ENCODE results near the gene IGSF3.

Gene IGSF3

GRCh38 chr1:116710420-116711262 lies 43.1 kb upstream of the IGSF3 start:
- H3K4me3 ChIP-seq (ENCODE audit: low read depth, low read length): no peak overlapping the region
- TF ChIP-seq POLR2A (IDR thresholded peaks at IDR 0.05; ENCODE audit: extremely low read depth, insufficient read length): no peak
- DNase-seq (ENCODE audit: low read depth): no peak

- no peak overlapping the region for H3K4me3 ChIP-seq (ENCODE audit: low read depth, low read length)
- DNase-seq (ENCODE audit: low read depth): no peak
- TF ChIP-seq, protein P1, sequence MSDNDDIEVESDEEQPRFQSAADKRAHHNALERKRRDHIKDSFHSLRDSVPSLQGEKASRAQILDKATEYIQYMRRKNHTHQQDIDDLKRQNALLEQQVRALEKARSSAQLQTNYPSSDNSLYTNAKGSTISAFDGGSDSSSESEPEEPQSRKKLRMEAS (IDR thresholded peaks at IDR 0.05; ENCODE audit: low read depth, low read length): no peak
- TF ChIP-seq POLR2A (IDR thresholded peaks at IDR 0.05; ENCODE audit: extremely low read depth, insufficient read length) (no peak), CTCF (IDR thresholded peaks at IDR 0.05; ENCODE audit: low read depth, low read length) (no peak), MYC (IDR thresholded peaks at IDR 0.05; ENCODE audit: low read depth, low read length) (no peak)
Observed at GRCh38 chr1:116709666-116710167, 42.2 kb upstream of the IGSF3 start.

DNA sequence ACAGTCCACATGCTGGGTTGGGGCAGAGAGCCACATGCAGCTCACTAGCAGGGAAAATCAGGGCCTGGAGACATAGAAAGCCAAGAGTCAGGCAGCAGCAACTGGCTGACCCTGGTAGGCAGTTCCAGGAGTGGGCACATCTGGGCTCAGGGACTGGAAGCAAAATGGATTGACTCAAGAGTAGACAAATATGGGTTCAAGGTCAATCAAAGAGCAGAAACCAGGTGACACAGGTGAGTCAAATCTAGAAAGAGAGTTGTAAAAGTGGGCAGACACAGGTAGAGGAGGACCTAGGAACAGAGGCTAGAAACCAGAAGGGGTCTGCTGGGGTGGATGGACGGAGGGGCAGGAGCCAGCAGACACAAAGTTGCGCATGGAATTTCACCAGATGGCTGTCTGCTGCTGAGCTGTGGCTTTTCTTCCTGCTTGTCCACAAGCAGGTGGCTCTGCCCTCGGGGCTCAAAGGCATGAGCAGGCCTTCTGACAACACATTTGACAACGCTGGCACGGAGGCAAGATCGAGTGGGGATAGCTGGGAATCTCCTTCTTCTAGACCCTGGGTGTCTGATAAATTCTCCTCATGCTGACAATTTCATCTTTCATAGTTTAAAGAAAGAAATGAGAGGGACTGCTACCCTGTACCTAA lies 40.8 kb upstream of the IGSF3 start:
- no peak for DNase-seq (ENCODE audit: low read depth)
- H3K4me3 ChIP-seq (ENCODE audit: low read depth, low read length): no peak overlapping the region
- TF ChIP-seq POLR2A (IDR thresholded peaks at IDR 0.05; ENCODE audit: extremely low read depth, insufficient read length): no peak
- no peak for TF ChIP-seq CTCF (IDR thresholded peaks at IDR 0.05; ENCODE audit: low read depth, low read length)
- no peak for TF ChIP-seq MYC (IDR thresholded peaks at IDR 0.05; ENCODE audit: low read depth, low read length)
- TF ChIP-seq, protein P1 (IDR thresholded peaks at IDR 0.05; ENCODE audit: low read depth, low read length): no peak

GRCh38 chr1:116706841-116707240 lies 39.3 kb upstream of the IGSF3 start:
- TF ChIP-seq POLR2A (IDR thresholded peaks at IDR 0.05; ENCODE audit: extremely low read depth, insufficient read length) (no peak), CTCF (IDR thresholded peaks at IDR 0.05; ENCODE audit: low read depth, low read length) (no peak), MYC (IDR thresholded peaks at IDR 0.05; ENCODE audit: low read depth, low read length) (no peak)
- TF ChIP-seq, protein P1 (IDR thresholded peaks at IDR 0.05; ENCODE audit: low read depth, low read length): no peak
- no peak overlapping the region for H3K4me3 ChIP-seq (ENCODE audit: low read depth, low read length)
- DNase-seq (ENCODE audit: low read depth): no peak

DNA sequence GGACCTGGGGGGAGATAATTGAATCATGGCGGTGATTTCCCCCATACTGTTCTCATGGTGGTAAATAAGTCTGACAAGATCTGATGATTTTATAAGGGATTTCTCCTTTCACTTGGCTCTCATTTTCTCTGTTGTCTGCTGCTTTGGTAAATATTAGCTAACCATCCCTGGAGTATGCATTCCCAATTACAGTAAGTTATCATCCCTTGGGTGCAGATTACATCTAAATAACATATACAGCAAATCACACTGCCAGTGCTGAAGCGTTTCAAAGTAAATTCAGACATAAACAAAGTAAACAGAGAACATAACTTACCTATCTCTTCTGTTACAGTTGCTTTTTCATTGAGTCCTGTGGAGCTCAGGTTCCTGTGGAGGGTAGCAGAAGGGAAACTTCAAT lies 38.6 kb upstream of the IGSF3 start:
- TF ChIP-seq POLR2A (IDR thresholded peaks at IDR 0.05; ENCODE audit: extremely low read depth, insufficient read length) (no peak), CTCF (IDR thresholded peaks at IDR 0.05; ENCODE audit: low read depth, low read length) (no peak)
- TF ChIP-seq, protein P1 (IDR thresholded peaks at IDR 0.05; ENCODE audit: low read depth, low read length): no peak
- no peak for DNase-seq (ENCODE audit: low read depth)
- no peak overlapping the region for H3K4me3 ChIP-seq (ENCODE audit: low read depth, low read length)

- TF ChIP-seq MYC (IDR thresholded peaks at IDR 0.05; ENCODE audit: low read depth, low read length) (no peak), POLR2A (IDR thresholded peaks at IDR 0.05; ENCODE audit: extremely low read depth, insufficient read length) (no peak), CTCF (IDR thresholded peaks at IDR 0.05; ENCODE audit: low read depth, low read length) (no peak)
- TF ChIP-seq, protein P1 (IDR thresholded peaks at IDR 0.05; ENCODE audit: low read depth, low read length): no peak
- DNase-seq (ENCODE audit: low read depth): no peak
- H3K4me3 ChIP-seq (ENCODE audit: low read depth, low read length): no peak overlapping the region
Observed at GRCh38 chr1:116704278-116704677, 36.7 kb upstream of the IGSF3 start.
